Stomach smooth muscle (tissue), 2 donors: ENCODE measurements around the gene NEDD4L.

Experiments
- H3K27ac ChIP-seq: one replicate; pipeline ENCODE4 v1.7.0; 2013; ENCODE audit warnings: mild to moderate bottlenecking, low read length, inconsistent platforms
- H3K27me3 ChIP-seq, 2 donors: one replicate each; pipeline ENCODE4 v1.7.0; 2013; ENCODE audit warnings: low read length in 2 of 2; ENCODE audit not compliant: insufficient read depth in 2 of 2, control insufficient read depth in 1 of 2
- H3K36me3 ChIP-seq, 2 donors: one replicate each; pipeline ENCODE4 v1.7.0; 2013; ENCODE audit warnings: low read length in 2 of 2; ENCODE audit not compliant: control insufficient read depth in 2 of 2, insufficient read depth in 2 of 2
- H3K4me1 ChIP-seq: one replicate; pipeline ENCODE4 v1.7.0; 2013; ENCODE audit warnings: low read length; ENCODE audit not compliant: control insufficient read depth, insufficient read depth
- H3K4me3 ChIP-seq, 2 donors: one replicate each; pipeline ENCODE4 v1.7.0; 2013; ENCODE audit warnings: low read length in 2 of 2
- H3K9ac ChIP-seq, 2 donors: one replicate each; pipeline ENCODE4 v1.7.0; 2013; ENCODE audit warnings: low read length in 2 of 2, mild to moderate bottlenecking in 1 of 2
- H3K9me3 ChIP-seq, 2 donors: one replicate each; pipeline ENCODE4 v1.7.0; 2013; ENCODE audit warnings: low read length in 2 of 2; ENCODE audit not compliant: control insufficient read depth in 2 of 2
- donor health status: healthy.
- donor health status: Pancreatic carcinoma.

NEDD4L gene

GRCh38 chr18:58196164-58196563, 152.1 kb downstream of the NEDD4L start:
- Histone ChIP-seq H3K4me1 (peaks cover 16% of the 10 kb centered on the region), H3K36me3 (no peaks in the 10 kb centered on the region), H3K27me3 (peaks cover 0 to 2% of the 10 kb centered on the region in 2 donors), H3K27ac (no peak overlapping the region), H3K9me3 (no peaks in the 10 kb centered on the region), H3K9ac (peak overlapping the region in 1 of 2 donors; percentile 26), H3K4me3 (peak overlapping the region; percentile 62 to 74)

DNA sequence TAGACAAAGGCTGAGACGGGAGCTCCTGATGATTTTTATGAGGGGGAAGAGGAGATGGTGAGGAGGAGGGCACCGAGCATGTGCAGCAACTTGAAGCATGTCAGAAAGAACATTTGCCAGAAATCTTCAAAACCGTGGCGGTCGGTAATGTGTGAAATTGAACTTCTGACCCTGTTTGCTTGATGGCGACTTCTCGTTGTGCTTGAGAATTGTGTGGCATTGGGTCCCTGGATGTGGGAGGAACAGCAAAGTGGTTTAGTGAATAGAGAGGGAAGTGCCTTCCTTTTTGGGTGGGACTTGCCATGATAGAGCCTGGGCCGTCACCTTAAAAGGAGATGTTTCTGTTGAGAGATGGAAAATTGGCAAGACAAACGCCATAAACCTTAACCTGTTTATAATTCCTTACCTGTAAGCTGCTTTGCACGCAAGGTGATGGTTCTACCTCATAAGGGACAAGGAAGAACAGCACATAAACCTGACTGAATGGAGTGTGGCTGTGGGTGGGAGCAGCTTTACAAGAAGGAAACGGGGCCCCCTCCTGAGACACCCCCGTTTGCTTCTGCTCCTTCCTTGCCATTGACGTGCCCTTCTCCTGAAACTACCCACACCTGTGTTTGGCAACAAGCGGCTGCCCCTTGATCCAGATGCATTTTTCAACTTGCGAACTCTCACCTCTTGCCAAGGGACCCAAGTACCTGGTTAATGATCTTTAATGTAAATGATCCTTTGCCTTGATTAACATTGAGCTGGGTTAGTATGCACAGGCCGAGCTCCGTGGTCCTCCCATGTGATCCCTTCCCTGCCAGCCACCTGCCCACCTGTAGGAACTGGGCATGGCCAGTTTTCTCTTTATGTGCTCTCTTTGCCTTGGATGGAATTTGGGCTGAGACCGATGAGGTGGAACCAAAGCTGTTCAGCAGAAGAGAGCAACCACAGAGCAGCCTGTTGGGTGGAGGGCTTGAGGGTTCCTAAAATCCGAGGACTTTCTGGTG, 153.2 kb downstream of the NEDD4L start:
- peaks cover 16% of the 10 kb centered on the region for H3K4me1 ChIP-seq
- H3K27ac ChIP-seq, result peak overlapping the region; percentile 79
- peak overlapping the region; percentile 15 to 74 for H3K4me3 ChIP-seq
- peak overlapping the region; percentile 1 to 26 for H3K9ac ChIP-seq
- peaks cover 0 to 2% of the 10 kb centered on the region in 2 donors for H3K27me3 ChIP-seq
- no peaks in the 10 kb centered on the region for H3K9me3 ChIP-seq
- H3K36me3 ChIP-seq, result no peaks in the 10 kb centered on the region

DNA sequence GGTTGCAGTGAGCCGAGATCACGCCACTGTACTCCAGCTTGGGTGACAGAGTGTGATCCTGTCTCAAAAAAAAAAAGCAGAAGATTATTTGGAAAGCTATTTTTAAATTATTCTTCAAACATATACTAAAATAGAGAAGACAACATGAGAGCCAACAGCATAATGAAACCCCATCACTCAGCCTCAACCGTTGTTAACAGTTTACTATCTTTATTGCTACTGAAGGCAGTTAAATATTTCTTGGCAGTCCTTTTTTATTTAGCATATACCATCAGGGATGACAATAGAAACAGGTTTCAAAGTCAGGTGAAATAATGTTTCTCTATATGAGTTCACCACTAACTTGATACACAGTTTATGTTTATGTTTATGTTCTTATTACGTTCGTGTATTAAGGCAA, 157.2 kb downstream of the NEDD4L start:
- Histone ChIP-seq H3K4me3 (no peak overlapping the region), H3K9me3 (no peaks in the 10 kb centered on the region), H3K9ac (no peak overlapping the region), H3K36me3 (no peaks in the 10 kb centered on the region), H3K27me3 (peaks cover 0 to 2% of the 10 kb centered on the region in 2 donors), H3K27ac (no peak overlapping the region), H3K4me1 (peaks cover 11% of the 10 kb centered on the region)

DNA sequence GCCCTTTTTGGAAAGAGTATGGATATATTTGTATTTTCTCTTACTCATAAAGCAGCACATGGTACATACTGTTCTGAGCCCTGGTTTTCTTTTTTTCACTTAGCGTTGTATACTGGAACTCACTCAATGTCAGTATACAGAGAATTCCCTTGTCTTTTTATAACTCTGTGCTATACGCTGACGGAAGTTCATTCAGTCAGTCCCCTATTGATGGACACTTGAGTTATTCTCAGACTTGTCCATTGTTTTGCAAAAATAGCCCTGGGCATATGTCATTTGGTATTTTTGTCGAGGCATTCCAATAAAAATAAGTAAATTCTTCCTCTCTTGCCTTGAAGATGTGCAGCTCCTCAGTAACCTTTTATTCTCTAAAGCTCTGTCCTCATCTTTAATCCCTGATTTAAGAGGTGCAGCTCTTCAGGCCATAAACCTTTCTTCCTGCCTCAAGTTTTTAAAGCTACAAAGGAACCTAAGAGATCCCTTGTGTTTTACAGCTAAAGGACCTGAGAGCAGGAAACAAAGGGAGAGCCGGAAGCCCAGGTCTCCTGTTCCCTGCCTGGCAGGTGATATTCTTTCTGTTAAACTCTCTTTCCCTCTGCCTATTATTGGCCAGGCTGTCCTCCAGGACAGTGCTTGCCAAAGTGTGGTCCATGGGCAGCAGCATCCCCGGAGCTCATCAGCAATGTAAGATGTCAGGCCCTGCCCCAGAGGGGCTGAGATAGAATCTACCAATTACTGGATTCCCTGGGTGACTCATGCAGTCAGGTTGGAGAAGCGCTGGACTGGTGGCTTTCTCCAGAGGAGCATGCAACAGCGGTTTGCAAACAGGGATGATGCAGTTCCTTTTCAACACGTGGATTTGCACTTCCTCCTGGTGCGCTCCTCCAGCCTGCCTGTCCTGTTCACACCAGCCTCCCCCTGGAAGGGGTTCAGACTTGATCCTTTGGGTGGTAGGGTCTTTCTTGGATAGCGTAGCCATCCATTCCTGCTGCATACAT, 158.0 kb downstream of the NEDD4L start:
- Histone ChIP-seq H3K4me1 (peaks cover 11% of the 10 kb centered on the region), H3K4me3 (no peak overlapping the region), H3K9me3 (no peaks in the 10 kb centered on the region), H3K27me3 (peaks cover 0 to 2% of the 10 kb centered on the region in 2 donors), H3K27ac (no peak overlapping the region), H3K9ac (no peak overlapping the region), H3K36me3 (no peaks in the 10 kb centered on the region)

DNA sequence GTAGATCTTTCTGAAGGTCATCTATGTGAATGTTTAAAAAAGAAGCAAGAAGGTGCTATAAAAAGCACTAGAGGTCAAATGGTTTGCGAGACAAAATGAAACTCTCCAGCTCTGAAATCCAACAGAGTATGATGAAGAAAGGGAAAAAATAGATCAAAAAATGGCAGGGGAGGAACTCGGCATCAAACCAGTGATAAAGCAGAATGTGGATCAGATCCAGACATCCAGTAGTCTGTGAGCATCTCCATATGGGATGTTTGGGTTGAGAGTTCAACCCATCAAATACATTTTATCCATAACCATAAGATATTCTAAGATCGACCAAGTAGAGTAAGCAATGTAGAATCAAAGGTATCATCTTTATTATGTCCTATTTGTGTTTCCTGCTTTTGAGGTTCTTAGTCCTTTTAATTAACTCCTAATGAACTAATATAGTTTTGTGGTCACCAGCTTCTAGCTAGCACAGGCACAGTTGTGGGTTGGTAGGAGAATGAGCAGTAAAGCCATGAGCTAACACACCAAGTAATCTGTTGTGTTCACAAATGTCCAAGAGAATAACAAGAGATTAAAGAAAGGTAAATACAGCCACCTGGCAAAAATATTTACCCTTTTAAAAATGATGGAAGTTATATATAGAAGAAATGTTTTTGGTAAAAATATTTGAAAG, 160.9 kb downstream of the NEDD4L start:
- no peak overlapping the region for H3K27ac ChIP-seq

GRCh38 chr18:58205443-58206160, 161.6 kb downstream of the NEDD4L start:
- H3K9ac ChIP-seq, result no peak overlapping the region
- H3K4me3 ChIP-seq, result no peak overlapping the region
- peaks cover 0 to 2% of the 10 kb centered on the region in 2 donors for H3K27me3 ChIP-seq
- H3K27ac ChIP-seq, result no peak overlapping the region
- H3K36me3 ChIP-seq, result no peaks in the 10 kb centered on the region
- H3K4me1 ChIP-seq, result peaks cover 10% of the 10 kb centered on the region
- H3K9me3 ChIP-seq, result no peaks in the 10 kb centered on the region

More for the DNA sequence above, 160.9 kb downstream of the NEDD4L start:
- H3K9me3 ChIP-seq, result no peaks in the 10 kb centered on the region
- H3K9ac ChIP-seq, result no peak overlapping the region
- H3K27me3 ChIP-seq, result peaks cover 0 to 2% of the 10 kb centered on the region in 2 donors
- no peaks in the 10 kb centered on the region for H3K36me3 ChIP-seq
- H3K4me3 ChIP-seq, result no peak overlapping the region
- H3K4me1 ChIP-seq, result peaks cover 10% of the 10 kb centered on the region

- Histone ChIP-seq H3K27ac (no peak overlapping the region), H3K27me3 (no peaks in the 10 kb centered on the region), H3K36me3 (no peaks in the 10 kb centered on the region), H3K4me1 (peaks cover 7% of the 10 kb centered on the region), H3K9ac (no peak overlapping the region), H3K9me3 (no peaks in the 10 kb centered on the region), H3K4me3 (no peak overlapping the region)
Observed at GRCh38 chr18:58207520-58208152, 163.6 kb downstream of the NEDD4L start.

GRCh38 chr18:58208207-58208932, 164.3 kb downstream of the NEDD4L start:
- H3K36me3 ChIP-seq, result no peaks in the 10 kb centered on the region
- no peaks in the 10 kb centered on the region for H3K27me3 ChIP-seq
- no peak overlapping the region for H3K4me3 ChIP-seq
- H3K9ac ChIP-seq, result no peak overlapping the region
- peaks cover 7% of the 10 kb centered on the region for H3K4me1 ChIP-seq
- H3K27ac ChIP-seq, result no peak overlapping the region
- H3K9me3 ChIP-seq, result no peaks in the 10 kb centered on the region

DNA sequence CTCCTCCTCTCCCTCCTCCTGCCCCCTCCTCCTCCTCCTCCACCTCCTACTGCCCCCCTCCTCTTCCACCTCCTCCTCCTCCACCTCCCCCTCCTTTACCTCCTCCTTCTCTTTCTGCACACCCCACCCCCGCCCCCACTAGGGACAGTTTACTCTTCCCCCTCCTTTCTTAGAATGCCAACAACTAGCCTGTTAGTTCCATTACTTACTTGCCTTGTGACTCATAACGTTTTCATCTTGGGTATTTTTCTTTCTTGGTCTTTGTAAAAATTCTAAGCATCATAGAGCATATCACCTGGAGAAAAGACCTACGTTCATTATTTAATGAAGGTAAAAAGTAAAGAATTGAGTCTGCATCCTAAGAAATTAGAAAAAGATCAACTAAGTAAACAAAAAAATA, 165.3 kb downstream of the NEDD4L start:
- H3K9me3 ChIP-seq, result no peaks in the 10 kb centered on the region
- H3K9ac ChIP-seq, result no peak overlapping the region
- no peak overlapping the region for H3K27ac ChIP-seq
- H3K27me3 ChIP-seq, result no peaks in the 10 kb centered on the region
- peaks cover 7% of the 10 kb centered on the region for H3K4me1 ChIP-seq
- H3K36me3 ChIP-seq, result no peaks in the 10 kb centered on the region
- no peak overlapping the region for H3K4me3 ChIP-seq
